K562 (cell line): ENCODE data around the gene DUSP10. TPM values are rescaled to one million over a fixed set of nuclear protein-coding genes. Genes with fewer than 3 reads are reported as not detected.

Experiments used
- ATF7 ChIP-seq: fragments of 450-650 bp; IDR thresholded peaks from 2 replicates; pipeline ENCODE4 v1.7.1; 2014; ENCODE audit warnings: mild to moderate bottlenecking, moderate library complexity
- BACH1 ChIP-seq: fragments of 200-800 bp; sonication (Bioruptor generic); IDR thresholded peaks from 2 replicates; pipeline ENCODE4 v1.6.1; 2016; ENCODE audit warnings: missing genetic modification characterization, missing compliant biosample characterization
- BMI1 ChIP-seq: fragments of 150-350 bp; IDR thresholded peaks from 2 replicates; pipeline ENCODE4 v1.6.1; 2014; ENCODE audit warnings: low read length
- BRCA1 ChIP-seq, 2 experiments: fragments of 450-650 bp in 1 of 2; sonication (generic) in 1 of 2; formaldehyde crosslinking in 1 of 2; IDR thresholded peaks; 2 replicates each; pipeline versions ENCODE4 v1.5.0 to v1.6.1; 2017 to 2020; ENCODE audit warnings: mild to moderate bottlenecking in 1 of 2, missing genetic modification reagents in 1 of 2
- CTBP1 ChIP-seq: fragments of 450-650 bp; IDR thresholded peaks from 2 replicates; pipeline ENCODE4 v1.6.1; 2016; ENCODE audit warnings: borderline replicate concordance
- FOS ChIP-seq: IDR thresholded peaks from 3 replicates; pipeline ENCODE4 v1.6.1; 2011; ENCODE audit not compliant: insufficient read length; ENCODE audit errors: extremely low read depth
- HSF4 ChIP-seq: fragments of 250-450 bp; sonication (Bioruptor Pico); IDR thresholded peaks from 2 replicates; pipeline ENCODE4 v2.1.2; 2022; ENCODE audit warnings: mild to moderate bottlenecking, moderate library complexity, borderline replicate concordance
- MAFG ChIP-seq: fragments of 450-650 bp; conservative IDR thresholded peaks from 2 replicates; pipeline ENCODE4 v1.6.1; 2016; ENCODE audit warnings: missing genetic modification characterization, missing compliant biosample characterization
- NCOA1 ChIP-seq: fragments of 450-650 bp; IDR thresholded peaks from 2 replicates; pipeline ENCODE4 v1.6.1; 2016; ENCODE audit warnings: low read depth
- RAD21 ChIP-seq, 2 experiments: fragments of 250-450 bp in 1 of 2; fragments of 450-650 bp in 1 of 2; sonication (Bioruptor Pico) in 1 of 2; formaldehyde crosslinking in 1 of 2; IDR thresholded peaks in 1 of 2; conservative IDR thresholded peaks in 1 of 2; 2 replicates each; pipeline versions ENCODE4 v1.4.0 to v1.8.0; 2020 to 2022; ENCODE audit warnings: mild to moderate bottlenecking in 2 of 2, moderate library complexity in 1 of 2
- TEAD1 ChIP-seq, 2 experiments: fragments of 450-650 bp in 1 of 2; sonication (generic) in 1 of 2; formaldehyde crosslinking; IDR thresholded peaks; 2 replicates each; pipeline versions ENCODE4 v1.4.0 to v1.8.0; 2020 to 2022; ENCODE audit warnings: mild to moderate bottlenecking in 2 of 2, missing genetic modification reagents in 1 of 2
- ZNF263 ChIP-seq: sonication (generic); formaldehyde crosslinking; IDR thresholded peaks from 2 replicates; pipeline ENCODE4 v1.8.0; 2022; ENCODE audit warnings: mild to moderate bottlenecking, missing genetic modification reagents, borderline replicate concordance
- ZNF274 ChIP-seq: IDR thresholded peaks from 2 replicates; pipeline ENCODE4 v1.6.1; 2011; ENCODE audit warnings: low read depth, mild to moderate bottlenecking, low read length, moderate library complexity, borderline replicate concordance
- ZNF561 ChIP-seq: fragments of 450-650 bp; formaldehyde crosslinking; conservative IDR thresholded peaks from 2 replicates; pipeline ENCODE4 v1.4.0; 2020; ENCODE audit warnings: mild to moderate bottlenecking, moderate library complexity
- polyA plus RNA-seq, 8 experiments: library from polyadenylated mRNA; depleted of rRNA in 4 of 8; stranded (reverse) in 5 of 8; unstranded in 3 of 8; fragments of >200 nt; fragmentation: Nextera tagmentation in 2 of 8; fragmentation: Illumina TruSeq in 1 of 8; extraction: Ambion mirVana in 2 of 8; extraction: Trizol in 1 of 8; gene quantifications; 2 replicates each; pipeline versions ENCODE4 v1.2.1 to v1.2.3, GENCODE V29; 2011 to 2014; ENCODE audit warnings: inconsistent platforms in 1 of 8, missing spikeins in 1 of 8
- total RNA-seq, 7 experiments: library from RNA; depleted of rRNA in 6 of 7; stranded (reverse); fragments of >200 nt in 6 of 7; fragmentation: Illumina TruSeq in 2 of 7; extraction: Trizol in 2 of 7; gene quantifications; 2 replicates each; pipeline versions ENCODE4 v1.2.1 to v1.2.3, GENCODE V29; 2011 to 2021; ENCODE audit warnings: low replicate concordance in 1 of 7
- TF ChIP-seq, protein P1 (sequence below): fragments of 250-450 bp; sonication (Bioruptor Pico); IDR thresholded peaks from 2 replicates; pipeline ENCODE4 v1.8.0; 2021; ENCODE audit warnings: moderate library complexity, mild to moderate bottlenecking, inconsistent platforms
- TF ChIP-seq, protein P2 (sequence below): sonication (generic); formaldehyde crosslinking; IDR thresholded peaks from 2 replicates; pipeline ENCODE4 v1.9.0; 2022; ENCODE audit warnings: mild to moderate bottlenecking, missing genetic modification reagents
- TF ChIP-seq, protein P3 (sequence below): sonication (generic); formaldehyde crosslinking; IDR thresholded peaks from 2 replicates; pipeline ENCODE4 v1.8.0; 2022; ENCODE audit warnings: missing genetic modification reagents, mild to moderate bottlenecking, moderate library complexity, borderline replicate concordance
- TF ChIP-seq, protein P4 (sequence below): IDR thresholded peaks from 3 replicates; pipeline ENCODE4 v1.6.1; 2011; ENCODE audit warnings: borderline replicate concordance, mild to moderate bottlenecking; ENCODE audit not compliant: insufficient read length, insufficient read depth
- TF ChIP-seq, protein P5 (sequence below): fragments of 450-650 bp; IDR thresholded peaks from one replicate; pipeline ENCODE4 v1.6.1; 2018; ENCODE audit warnings: mild to moderate bottlenecking, moderate library complexity; ENCODE audit not compliant: partially characterized antibody
- TF ChIP-seq, protein P6 (sequence below): fragments of 250-450 bp; sonication (Bioruptor Pico); IDR thresholded peaks from 2 replicates; pipeline ENCODE4 v1.5.0; 2021; ENCODE audit warnings: mild to moderate bottlenecking, borderline replicate concordance

Gene DUSP10
- total and polyA plus RNA-seq, 9 of the 15 experiments (the other 6 are each of a cell fraction or from before 2014, with no cell fraction given) = 1.7 to 8.3 (median 6.1) TPM

DNA sequence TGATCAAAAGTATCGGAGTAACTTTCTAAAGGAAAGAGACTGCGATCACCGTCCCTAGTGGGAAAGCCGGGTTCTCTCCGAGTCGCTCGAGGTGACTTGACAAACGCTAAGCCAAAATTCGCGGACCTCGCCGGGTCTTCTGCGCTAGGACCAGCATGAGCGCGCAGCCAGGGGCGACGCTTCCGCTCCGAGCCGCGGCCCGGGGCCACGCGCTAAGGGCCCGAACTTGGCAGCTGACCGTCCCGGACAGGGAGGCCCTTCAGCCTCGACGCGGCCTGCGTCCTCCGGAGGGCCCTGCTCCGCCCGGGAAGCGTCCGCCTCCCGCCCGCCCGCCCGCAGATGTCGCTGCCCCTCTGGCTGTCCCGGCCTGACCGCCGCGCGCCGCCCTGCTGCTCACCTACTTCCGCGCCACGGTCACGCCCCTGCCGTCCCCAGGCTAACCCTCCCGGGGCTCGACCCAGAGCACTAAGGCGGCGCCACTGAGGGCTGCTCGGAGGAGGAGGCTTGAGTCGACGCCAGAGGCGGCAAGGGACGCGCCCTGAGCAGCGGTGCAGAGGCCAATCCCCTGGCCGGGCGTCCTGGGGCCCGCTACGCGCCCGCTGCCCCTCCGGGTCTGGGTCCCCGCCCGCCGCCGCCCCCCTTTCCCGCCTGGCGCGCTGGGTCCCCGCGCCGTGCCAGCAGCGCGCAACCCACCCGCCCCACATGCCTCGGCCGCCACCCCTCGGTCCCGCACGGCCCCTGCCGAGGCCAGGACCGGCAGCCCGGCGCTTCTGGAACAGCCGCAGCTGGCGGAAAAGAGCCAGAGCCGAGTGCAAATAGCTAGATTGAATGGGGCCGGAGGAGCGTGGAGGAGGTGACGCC lies 896 bp upstream of the DUSP10 start (continued):
- TF ChIP-seq CTBP1 (no peak; the same call in 1 of the 2 replicates), BMI1 (no peak), TEAD1 (CRISPR knock-in tag; IDR thresholded peaks at IDR 0.05) (no peak), HSF4 (CRISPR knock-in tag) (no peak), NCOA1 (peak; percentile 42; the same call in 1 of the 2 replicates), BACH1 (tag) (no peak), FOS (no peak), ZNF274 (no peak), MAFG (tag) (no peak), RAD21 (CRISPR knock-in tag; conservative IDR thresholded peaks at IDR 0.05 in 1 of 2, IDR thresholded peaks at IDR 0.05 in 1 of 2) (peak; percentile 34), ATF7 (no peak), BRCA1 (IDR thresholded peaks at IDR 0.05) (no peak), BRCA1 (CRISPR knock-in tag; IDR thresholded peaks at IDR 0.05) (no peak), ZNF263 (CRISPR knock-in tag) (peak; percentile 70; the same call in 1 of the 2 replicates), ZNF561 (CRISPR knock-in tag) (no peak)
- TF ChIP-seq, protein P1, sequence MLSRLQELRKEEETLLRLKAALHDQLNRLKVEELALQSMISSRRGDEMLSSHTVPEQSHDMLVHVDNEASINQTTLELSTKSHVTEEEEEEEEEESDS (CRISPR knock-in tag) = no peak
- TF ChIP-seq, protein P2, sequence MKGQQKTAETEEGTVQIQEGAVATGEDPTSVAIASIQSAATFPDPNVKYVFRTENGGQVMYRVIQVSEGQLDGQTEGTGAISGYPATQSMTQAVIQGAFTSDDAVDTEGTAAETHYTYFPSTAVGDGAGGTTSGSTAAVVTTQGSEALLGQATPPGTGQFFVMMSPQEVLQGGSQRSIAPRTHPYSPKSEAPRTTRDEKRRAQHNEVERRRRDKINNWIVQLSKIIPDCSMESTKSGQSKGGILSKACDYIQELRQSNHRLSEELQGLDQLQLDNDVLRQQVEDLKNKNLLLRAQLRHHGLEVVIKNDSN = no peak
- TF ChIP-seq, protein P3, sequence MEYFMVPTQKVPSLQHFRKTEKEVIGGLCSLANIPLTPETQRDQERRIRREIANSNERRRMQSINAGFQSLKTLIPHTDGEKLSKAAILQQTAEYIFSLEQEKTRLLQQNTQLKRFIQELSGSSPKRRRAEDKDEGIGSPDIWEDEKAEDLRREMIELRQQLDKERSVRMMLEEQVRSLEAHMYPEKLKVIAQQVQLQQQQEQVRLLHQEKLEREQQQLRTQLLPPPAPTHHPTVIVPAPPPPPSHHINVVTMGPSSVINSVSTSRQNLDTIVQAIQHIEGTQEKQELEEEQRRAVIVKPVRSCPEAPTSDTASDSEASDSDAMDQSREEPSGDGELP (CRISPR knock-in tag) = peak; percentile 65; the same call in 1 of the 2 replicates
- TF ChIP-seq, protein P4, sequence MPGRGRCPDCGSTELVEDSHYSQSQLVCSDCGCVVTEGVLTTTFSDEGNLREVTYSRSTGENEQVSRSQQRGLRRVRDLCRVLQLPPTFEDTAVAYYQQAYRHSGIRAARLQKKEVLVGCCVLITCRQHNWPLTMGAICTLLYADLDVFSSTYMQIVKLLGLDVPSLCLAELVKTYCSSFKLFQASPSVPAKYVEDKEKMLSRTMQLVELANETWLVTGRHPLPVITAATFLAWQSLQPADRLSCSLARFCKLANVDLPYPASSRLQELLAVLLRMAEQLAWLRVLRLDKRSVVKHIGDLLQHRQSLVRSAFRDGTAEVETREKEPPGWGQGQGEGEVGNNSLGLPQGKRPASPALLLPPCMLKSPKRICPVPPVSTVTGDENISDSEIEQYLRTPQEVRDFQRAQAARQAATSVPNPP = no peak
- TF ChIP-seq, protein P5, sequence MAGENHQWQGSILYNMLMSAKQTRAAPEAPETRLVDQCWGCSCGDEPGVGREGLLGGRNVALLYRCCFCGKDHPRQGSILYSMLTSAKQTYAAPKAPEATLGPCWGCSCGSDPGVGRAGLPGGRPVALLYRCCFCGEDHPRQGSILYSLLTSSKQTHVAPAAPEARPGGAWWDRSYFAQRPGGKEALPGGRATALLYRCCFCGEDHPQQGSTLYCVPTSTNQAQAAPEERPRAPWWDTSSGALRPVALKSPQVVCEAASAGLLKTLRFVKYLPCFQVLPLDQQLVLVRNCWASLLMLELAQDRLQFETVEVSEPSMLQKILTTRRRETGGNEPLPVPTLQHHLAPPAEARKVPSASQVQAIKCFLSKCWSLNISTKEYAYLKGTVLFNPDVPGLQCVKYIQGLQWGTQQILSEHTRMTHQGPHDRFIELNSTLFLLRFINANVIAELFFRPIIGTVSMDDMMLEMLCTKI = no peak
- TF ChIP-seq, protein P6, sequence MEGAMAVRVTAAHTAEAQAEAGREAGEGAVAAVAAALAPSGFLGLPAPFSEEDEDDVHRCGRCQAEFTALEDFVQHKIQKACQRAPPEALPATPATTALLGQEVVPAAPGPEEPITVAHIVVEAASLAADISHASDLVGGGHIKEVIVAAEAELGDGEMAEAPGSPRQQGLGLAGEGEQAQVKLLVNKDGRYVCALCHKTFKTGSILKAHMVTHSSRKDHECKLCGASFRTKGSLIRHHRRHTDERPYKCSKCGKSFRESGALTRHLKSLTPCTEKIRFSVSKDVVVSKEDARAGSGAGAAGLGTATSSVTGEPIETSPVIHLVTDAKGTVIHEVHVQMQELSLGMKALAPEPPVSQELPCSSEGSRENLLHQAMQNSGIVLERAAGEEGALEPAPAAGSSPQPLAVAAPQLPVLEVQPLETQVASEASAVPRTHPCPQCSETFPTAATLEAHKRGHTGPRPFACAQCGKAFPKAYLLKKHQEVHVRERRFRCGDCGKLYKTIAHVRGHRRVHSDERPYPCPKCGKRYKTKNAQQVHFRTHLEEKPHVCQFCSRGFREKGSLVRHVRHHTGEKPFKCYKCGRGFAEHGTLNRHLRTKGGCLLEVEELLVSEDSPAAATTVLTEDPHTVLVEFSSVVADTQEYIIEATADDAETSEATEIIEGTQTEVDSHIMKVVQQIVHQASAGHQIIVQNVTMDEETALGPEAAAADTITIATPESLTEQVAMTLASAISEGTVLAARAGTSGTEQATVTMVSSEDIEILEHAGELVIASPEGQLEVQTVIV = no peak
